PC-9 (cell line): Measurements from ENCODE around the gene TMEM123. TPM values are rescaled to one million over a fixed set of nuclear protein-coding genes. Genes with fewer than 3 reads are reported as not detected.

Experiments
- BruUV-seq: library from RNA; stranded (reverse); fragments of 400-500 nt; replicated peaks from 2 replicates; lab custom pipeline; 2021; lab: Mats Ljungman, UMichigan
- CTCF ChIA-PET: fragments of 300-600 bp; sonication (Branson Sonifier 250); formaldehyde crosslinking; loops from one replicate; lab custom pipeline; 2022; ENCODE audit warnings: antibody characterized with exemption; lab: Charles Lee
- POLR2A ChIA-PET: fragments of 300-600 bp; sonication (Branson Sonifier 250); formaldehyde crosslinking; loops from one replicate; lab custom pipeline; 2022; ENCODE audit warnings: antibody characterized with exemption; ENCODE audit not compliant: unreplicated experiment; lab: Charles Lee
- DNase-seq, 2 experiments: peaks; one replicate each; pipeline versions ENCODE4 v3.0.0 to v3.0.0-alpha.2; 2015 to 2022; ENCODE audit warnings: mixed read lengths in 1 of 2
- H2AFZ ChIP-seq: fragments of 200-600 bp; sonication (generic); 2 replicates; pipeline ENCODE4 v1.8.1; 2017; ENCODE audit warnings: antibody characterized with exemption
- H3F3A ChIP-seq: fragments of 200-600 bp; sonication (generic); 2 replicates; pipeline ENCODE4 v1.8.1; 2017; ENCODE audit warnings: antibody characterized with exemption, mild to moderate bottlenecking, low read depth; ENCODE audit not compliant: insufficient read depth
- H3K27ac ChIP-seq: fragments of 200-600 bp; sonication (generic); 2 replicates; pipeline ENCODE4 v1.6.1; 2016; ENCODE audit warnings: mixed run types
- H3K27me3 ChIP-seq: fragments of 200-600 bp; sonication (generic); 2 replicates; pipeline ENCODE4 v1.6.1; 2016; ENCODE audit warnings: low read depth, mixed run types; ENCODE audit not compliant: insufficient read depth
- H3K36me3 ChIP-seq: fragments of 200-600 bp; sonication (generic); 2 replicates; pipeline ENCODE4 v1.6.1; 2016; ENCODE audit warnings: low read depth, mixed run types
- H3K4me1 ChIP-seq: fragments of 200-600 bp; sonication (generic); replicated peaks from 2 replicates; pipeline ENCODE4 v1.6.1; 2016; ENCODE audit warnings: mixed run types; ENCODE audit not compliant: insufficient read depth
- H3K4me2 ChIP-seq: fragments of 200-600 bp; sonication (generic); 2 replicates; pipeline ENCODE4 v1.6.1; 2017; ENCODE audit warnings: mixed run types
- H3K4me3 ChIP-seq: fragments of 200-600 bp; sonication (generic); 2 replicates; pipeline ENCODE4 v1.6.1; 2016; ENCODE audit warnings: mixed run types
- H3K79me2 ChIP-seq: fragments of 200-600 bp; sonication (generic); 2 replicates; pipeline ENCODE4 v1.6.1; 2017; ENCODE audit warnings: low read depth, mixed run types
- H3K9me2 ChIP-seq: fragments of 200-600 bp; sonication (generic); 2 replicates; pipeline ENCODE4 v1.8.1; 2017; ENCODE audit warnings: mild to moderate bottlenecking; ENCODE audit not compliant: insufficient read depth
- H3K9me3 ChIP-seq: fragments of 200-600 bp; sonication (generic); 2 replicates; pipeline ENCODE4 v1.8.1; 2016; ENCODE audit warnings: low read depth; ENCODE audit not compliant: insufficient read depth
- H4K20me1 ChIP-seq: fragments of 200-600 bp; sonication (generic); 2 replicates; pipeline ENCODE4 v1.8.1; 2017; ENCODE audit not compliant: insufficient read depth
- CTCF ChIP-seq: fragments of 200-600 bp; sonication (generic); conservative IDR thresholded peaks from 2 replicates; pipeline ENCODE4 v1.6.1; 2017; ENCODE audit warnings: mixed run types, antibody characterized with exemption, mild to moderate bottlenecking, moderate library complexity
- EZH2 ChIP-seq: fragments of 200-600 bp; sonication (generic); IDR thresholded peaks from 2 replicates; pipeline ENCODE4 v1.8.0; 2017; ENCODE audit warnings: antibody characterized with exemption, low read depth
- intact Hi-C: fragments of 100-400 bp; cut with micrococcal nuclease; formaldehyde crosslinking; loops from one replicate; pipeline ENCODE4 v1.10.0; 2022; ENCODE audit not compliant: unreplicated experiment
- total RNA-seq: library from RNA; stranded (reverse); gene quantifications from 2 replicates; pipeline ENCODE4 v1.2.3, GENCODE V29; 2021

TMEM123 gene
- total RNA-seq, 1 experiment from 2014 or later: 201 TPM

- ChIA-PET POLR2A (no interaction called here), CTCF (interaction anchor here (0.6 kb wide), 3 partner anchors 93 to 193 kb away, joined by 3 to 6 read pairs (median 3); no protein-coding TSS in a partner anchor)
- no TSS peak for BruUV-seq
- no peak overlapping the region for H3K27ac ChIP-seq
- H2AFZ ChIP-seq: no peak overlapping the region
- TF ChIP-seq CTCF (no peak), EZH2 (no peak)
- H4K20me1 ChIP-seq: no peaks in the 10 kb centered on the region
- no peaks in the 10 kb centered on the region for H3K27me3 ChIP-seq
- intact Hi-C loops: loop anchor here (5.0 to 10.0 kb wide), 3 partner anchors 53 to 1044 kb away; partner anchors contain the start of gene BIRC2
- no peaks in the 10 kb centered on the region for H3K79me2 ChIP-seq
- no peaks in the 10 kb centered on the region for H3K36me3 ChIP-seq
- peak in 1 of 2 experiments; percentile 13 for DNase-seq
- H3K4me2 ChIP-seq: no peak overlapping the region
- H3K9me3 ChIP-seq: no peaks in the 10 kb centered on the region
- H3K9me2 ChIP-seq: no peaks in the 10 kb centered on the region
- H3F3A ChIP-seq: no peaks in the 10 kb centered on the region
- no peak overlapping the region for H3K4me3 ChIP-seq
- H3K4me1 ChIP-seq: peaks cover 12% of the 10 kb centered on the region
Observed at GRCh38 chr11:102499151-102499550, 46.6 kb upstream of the TMEM123 start.

- H3K79me2 ChIP-seq: no peaks in the 10 kb centered on the region
- H3K27me3 ChIP-seq: no peaks in the 10 kb centered on the region
- H4K20me1 ChIP-seq: no peaks in the 10 kb centered on the region
- TF ChIP-seq CTCF: no peak
- TF ChIP-seq EZH2: no peak
- no peaks in the 10 kb centered on the region for H3K36me3 ChIP-seq
- BruUV-seq: no TSS peak
- 0 out of 2 replicates have a peak, but pooled peaks cover 3% of the 10 kb centered on the region for H3K9me3 ChIP-seq
- intact Hi-C loops: loop anchor here (5.0 to 10.0 kb wide), 3 partner anchors 55 to 1042 kb away; partner anchors contain the start of gene BIRC2
- H3K4me2 ChIP-seq: no peak overlapping the region
- no peak overlapping the region for H3K27ac ChIP-seq
- H3F3A ChIP-seq: no peaks in the 10 kb centered on the region
- H3K9me2 ChIP-seq: no peaks in the 10 kb centered on the region
- H2AFZ ChIP-seq: no peak overlapping the region
- CTCF ChIA-PET: no interaction called here
- H3K4me3 ChIP-seq: no peak overlapping the region
- H3K4me1 ChIP-seq: peaks cover 18% of the 10 kb centered on the region
- POLR2A ChIA-PET: no interaction called here
- DNase-seq: peak in 1 of 2 experiments; percentile 41
Observed at GRCh38 chr11:102497061-102497460, 44.5 kb upstream of the TMEM123 start.

GRCh38 chr11:102495161-102496042 is 42.8 kb upstream of the TMEM123 start:
- Histone ChIP-seq H3K27me3 (no peaks in the 10 kb centered on the region), H3K9me3 (0 out of 2 replicates have a peak, but pooled peaks cover 3% of the 10 kb centered on the region), H3K4me2 (peak overlapping the region; percentile 15; the same call in 1 of the 2 replicates), H3K79me2 (no peaks in the 10 kb centered on the region), H3K27ac (no peak overlapping the region), H3F3A (no peaks in the 10 kb centered on the region), H3K9me2 (no peaks in the 10 kb centered on the region), H3K4me3 (no peak overlapping the region), H4K20me1 (no peaks in the 10 kb centered on the region), H2AFZ (no peak overlapping the region; the same call in 1 of the 2 replicates), H3K4me1 (peaks cover 18% of the 10 kb centered on the region), H3K36me3 (no peaks in the 10 kb centered on the region)
- TF ChIP-seq CTCF (peak; percentile 91), EZH2 (no peak)
- POLR2A ChIA-PET: interaction anchor here (0.6 kb wide), 1 partner anchor 131 kb away, joined by 7 read pairs; no protein-coding TSS in a partner anchor
- CTCF ChIA-PET: interaction anchor here (1.4 kb wide), 1 partner anchor 117 kb away, joined by 6 read pairs; no protein-coding TSS in a partner anchor
- intact Hi-C loops: loop anchor here (1.0 to 10.0 kb wide), 11 partner anchors 45 to 1041 kb away; partner anchors contain the start of gene BIRC2
- BruUV-seq: no TSS peak
- DNase-seq: peak; percentile 14 to 84
